Mucosa of rectum (tissue), 2 donors: ENCODE results near the gene PLD1.
"Not testable (repeated sequence)": the region's sequence is repeated elsewhere in the genome, so short reads cannot be mapped to it uniquely, and the experiment has no call there.

Experiments used
- H3K27ac ChIP-seq, 2 donors: one replicate each; pipeline ENCODE4 v1.7.0; 2013; ENCODE audit warnings: inconsistent platforms in 2 of 2, low read depth in 2 of 2, low read length in 2 of 2
- H3K27me3 ChIP-seq, 2 donors: one replicate each; pipeline ENCODE4 v1.7.0; 2013; ENCODE audit warnings: low read length in 2 of 2; ENCODE audit not compliant: control insufficient read depth in 2 of 2, insufficient read depth in 2 of 2
- H3K36me3 ChIP-seq, 2 donors: one replicate each; pipeline ENCODE4 v1.7.0; 2013; ENCODE audit warnings: low read length in 2 of 2; ENCODE audit not compliant: control insufficient read depth in 2 of 2, insufficient read depth in 2 of 2
- H3K4me1 ChIP-seq, 2 donors: one replicate each; pipeline ENCODE4 v1.7.0; 2013; ENCODE audit warnings: low read length in 2 of 2, mild to moderate bottlenecking in 1 of 2; ENCODE audit not compliant: control insufficient read depth in 2 of 2, insufficient read depth in 2 of 2
- H3K4me3 ChIP-seq, 2 donors: one replicate each; pipeline ENCODE4 v1.7.0; 2013; ENCODE audit warnings: low read length in 2 of 2
- H3K9ac ChIP-seq, 2 donors: one replicate each; pipeline ENCODE4 v1.7.0; 2013; ENCODE audit warnings: low read length in 2 of 2, low read depth in 1 of 2, mild to moderate bottlenecking in 1 of 2
- H3K9me3 ChIP-seq, 2 donors: one replicate each; pipeline ENCODE4 v1.7.0; 2013; ENCODE audit warnings: low read length in 2 of 2; ENCODE audit not compliant: control insufficient read depth in 2 of 2
- donor health status: healthy.
- donor health status: Normal muscosa, but diverticular disease.

PLD1 gene

DNA sequence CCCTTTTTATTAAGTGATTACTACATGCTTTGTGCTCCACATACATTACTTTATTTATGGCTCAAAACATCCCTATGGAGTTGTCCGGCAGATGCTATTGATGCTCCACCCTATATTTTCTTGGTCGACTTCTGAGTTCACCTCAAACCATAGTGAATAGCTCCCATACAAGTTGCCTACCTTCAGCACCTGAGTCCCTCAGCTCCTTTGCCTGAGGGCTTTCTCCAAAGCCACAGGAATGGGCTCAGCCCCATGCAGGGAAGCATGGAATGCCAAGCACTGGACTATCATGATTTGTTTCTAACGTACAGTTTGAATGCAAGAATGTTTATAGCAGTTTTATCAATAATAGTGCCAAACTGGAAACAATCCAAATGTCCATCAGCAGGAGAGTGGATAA lies 225.2 kb downstream of the PLD1 start:
- no peaks in the 10 kb centered on the region for H3K36me3 ChIP-seq
- H3K4me3 ChIP-seq: no peak overlapping the region
- no peaks in the 10 kb centered on the region for H3K27me3 ChIP-seq
- H3K27ac ChIP-seq: no peak overlapping the region
- H3K9me3 ChIP-seq: no peaks in the 10 kb centered on the region
- no peak overlapping the region for H3K9ac ChIP-seq
- no peaks in the 10 kb centered on the region for H3K4me1 ChIP-seq

GRCh38 chr3:171584100-171584499 lies 226.2 kb downstream of the PLD1 start:
- Histone ChIP-seq H3K27ac (no peak overlapping the region), H3K36me3 (no peaks in the 10 kb centered on the region), H3K9me3 (no peaks in the 10 kb centered on the region)

GRCh38 chr3:171574556-171575240 lies 235.6 kb downstream of the PLD1 start:
- Histone ChIP-seq H3K36me3 (no peaks in the 10 kb centered on the region), H3K9ac (no peak overlapping the region), H3K4me1 (no peaks in the 10 kb centered on the region), H3K4me3 (no peak overlapping the region), H3K27ac (no peak overlapping the region), H3K9me3 (no peaks in the 10 kb centered on the region), H3K27me3 (no peaks in the 10 kb centered on the region)

More at GRCh38 chr3:171584100-171584499, 226.2 kb downstream of the PLD1 start:
- Histone ChIP-seq H3K4me3 (no peak overlapping the region), H3K27me3 (no peaks in the 10 kb centered on the region), H3K9ac (no peak overlapping the region), H3K4me1 (no peaks in the 10 kb centered on the region)

DNA sequence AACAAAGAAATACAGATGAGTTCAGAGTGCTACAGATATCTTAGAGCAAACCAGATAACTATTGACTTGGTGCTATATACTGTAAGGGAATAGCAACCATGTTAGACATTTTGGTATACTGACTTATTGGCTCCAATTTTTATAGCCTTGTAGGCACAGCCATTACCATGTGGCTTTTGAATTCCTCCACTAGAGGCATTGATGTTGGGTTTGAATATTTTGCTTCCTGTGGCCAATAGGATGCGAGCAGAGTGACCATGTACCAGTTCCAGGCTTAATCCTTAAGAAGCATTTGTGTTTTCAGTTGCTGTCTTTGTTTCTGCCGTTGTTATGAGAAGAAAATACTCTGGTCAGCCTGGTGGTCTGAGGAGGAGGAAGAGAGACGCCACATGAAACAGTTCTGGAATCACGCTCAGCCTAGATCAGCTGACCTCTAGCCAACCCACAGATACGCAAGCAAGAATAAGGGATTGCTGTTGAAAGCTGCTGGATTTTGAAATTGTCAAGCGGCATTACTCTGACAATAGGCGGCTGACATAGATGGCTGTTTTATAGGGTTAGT lies 240.6 kb downstream of the PLD1 start:
- H3K4me1 ChIP-seq: peaks cover 0 to 2% of the 10 kb centered on the region in 2 donors
- H3K4me3 ChIP-seq: no peak overlapping the region
- no peak overlapping the region for H3K27ac ChIP-seq
- H3K9me3 ChIP-seq: no peaks in the 10 kb centered on the region
- H3K9ac ChIP-seq: no peak overlapping the region
- H3K36me3 ChIP-seq: no peaks in the 10 kb centered on the region
- H3K27me3 ChIP-seq: no peaks in the 10 kb centered on the region

- Histone ChIP-seq H3K27me3 (no peaks in the 10 kb centered on the region), H3K9ac (no peak overlapping the region), H3K9me3 (no peaks in the 10 kb centered on the region), H3K36me3 (no peaks in the 10 kb centered on the region), H3K4me1 (peaks cover 0 to 2% of the 10 kb centered on the region in 2 donors), H3K4me3 (no peak overlapping the region), H3K27ac (no peak overlapping the region)
Measured at GRCh38 chr3:171568766-171569165, 241.5 kb downstream of the PLD1 start.

DNA sequence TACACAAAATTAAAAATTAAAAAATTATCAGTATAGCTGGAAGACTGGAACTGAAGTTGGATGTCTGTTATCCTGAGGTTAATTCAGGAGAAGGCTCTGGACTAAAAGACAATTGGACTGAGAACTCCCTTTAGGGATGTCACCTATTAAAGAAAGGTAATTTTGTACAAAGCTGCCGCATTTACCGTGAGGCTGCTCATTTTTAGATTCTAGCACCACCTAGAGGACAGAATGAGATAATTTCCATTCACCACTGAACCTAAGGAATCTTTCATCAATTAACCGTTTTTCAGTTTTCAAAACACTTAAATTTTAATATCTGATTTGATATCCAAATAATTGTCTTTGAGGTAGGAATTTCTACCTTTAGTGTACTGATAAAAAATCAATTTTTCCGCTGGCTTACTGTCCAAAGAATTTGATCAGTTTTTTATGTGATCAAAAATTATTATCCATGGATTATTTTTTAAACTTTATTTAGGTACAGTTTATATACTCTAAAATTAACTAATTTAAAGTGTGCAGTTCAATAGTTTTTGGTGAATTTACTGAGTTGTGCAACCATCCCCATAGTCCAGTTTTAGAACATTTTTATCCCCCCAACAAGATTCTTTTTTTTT lies 243.4 kb downstream of the PLD1 start:
- no peak overlapping the region for H3K4me3 ChIP-seq
- H3K9me3 ChIP-seq: no peaks in the 10 kb centered on the region
- no peak overlapping the region for H3K9ac ChIP-seq
- H3K4me1 ChIP-seq: peaks cover 0 to 2% of the 10 kb centered on the region in 2 donors
- H3K36me3 ChIP-seq: no peaks in the 10 kb centered on the region
- no peaks in the 10 kb centered on the region for H3K27me3 ChIP-seq
- no peak overlapping the region for H3K27ac ChIP-seq

GRCh38 chr3:171565481-171566058 lies 244.7 kb downstream of the PLD1 start:
- Histone ChIP-seq H3K27ac (no peak overlapping the region), H3K4me1 (peaks cover 0 to 2% of the 10 kb centered on the region in 2 donors), H3K9ac (no peak overlapping the region), H3K36me3 (no peaks in the 10 kb centered on the region), H3K4me3 (no peak overlapping the region), H3K9me3 (no peaks in the 10 kb centered on the region), H3K27me3 (no peaks in the 10 kb centered on the region)

- no peaks in the 10 kb centered on the region for H3K36me3 ChIP-seq
- H3K9me3 ChIP-seq: no peaks in the 10 kb centered on the region
- H3K4me1 ChIP-seq: peaks cover 0 to 2% of the 10 kb centered on the region in 2 donors
- H3K4me3 ChIP-seq: no peak overlapping the region
- no peaks in the 10 kb centered on the region for H3K27me3 ChIP-seq
- no peak overlapping the region for H3K27ac ChIP-seq
- H3K9ac ChIP-seq: no peak overlapping the region
Measured at GRCh38 chr3:171564748-171565480, 245.4 kb downstream of the PLD1 start.

GRCh38 chr3:171563298-171563697 lies 247.0 kb downstream of the PLD1 start:
- Histone ChIP-seq H3K4me1 (peaks cover 0 to 2% of the 10 kb centered on the region in 2 donors), H3K9me3 (no peaks in the 10 kb centered on the region), H3K9ac (no peak overlapping the region), H3K27ac (no peak overlapping the region), H3K36me3 (no peaks in the 10 kb centered on the region), H3K27me3 (no peaks in the 10 kb centered on the region), H3K4me3 (no peak overlapping the region)

GRCh38 chr3:171562459-171562858 lies 247.8 kb downstream of the PLD1 start:
- H3K9me3 ChIP-seq, H3K9ac ChIP-seq, H3K36me3 ChIP-seq, H3K4me1 ChIP-seq, H3K27me3 ChIP-seq, H3K27ac ChIP-seq, H3K4me3 ChIP-seq: not testable (repeated sequence)
